Activated CD4-positive, alpha-beta T cell treated with anti-CD3 and anti-CD28 coated beads, Interleukin-2, Interleukin-4, amounts not matched to agents 100 ng/mL and 50 ng/mL, durations not matched to agents 16 hours and 8 hours (primary cell): ENCODE measurements around the gene C1orf50.
"Not testable (repeated sequence)": the region's sequence is repeated elsewhere in the genome, so short reads cannot be mapped to it uniquely, and the experiment has no call there.

Experiments
- DNase-seq: peaks from one replicate; pipeline ENCODE4 v3.0.0-alpha.2; 2020; ENCODE audit warnings: low spot score

The C1orf50 gene

GRCh38 chr1:42739753-42740700 lies 27.0 kb upstream of the C1orf50 start, which contains the start of gene CLDN19:
Gene CLDN19 (minus strand): TSS chr1:42740236. CDS start chr1:42740063, 173 bp downstream.
- no peak for DNase-seq

DNA sequence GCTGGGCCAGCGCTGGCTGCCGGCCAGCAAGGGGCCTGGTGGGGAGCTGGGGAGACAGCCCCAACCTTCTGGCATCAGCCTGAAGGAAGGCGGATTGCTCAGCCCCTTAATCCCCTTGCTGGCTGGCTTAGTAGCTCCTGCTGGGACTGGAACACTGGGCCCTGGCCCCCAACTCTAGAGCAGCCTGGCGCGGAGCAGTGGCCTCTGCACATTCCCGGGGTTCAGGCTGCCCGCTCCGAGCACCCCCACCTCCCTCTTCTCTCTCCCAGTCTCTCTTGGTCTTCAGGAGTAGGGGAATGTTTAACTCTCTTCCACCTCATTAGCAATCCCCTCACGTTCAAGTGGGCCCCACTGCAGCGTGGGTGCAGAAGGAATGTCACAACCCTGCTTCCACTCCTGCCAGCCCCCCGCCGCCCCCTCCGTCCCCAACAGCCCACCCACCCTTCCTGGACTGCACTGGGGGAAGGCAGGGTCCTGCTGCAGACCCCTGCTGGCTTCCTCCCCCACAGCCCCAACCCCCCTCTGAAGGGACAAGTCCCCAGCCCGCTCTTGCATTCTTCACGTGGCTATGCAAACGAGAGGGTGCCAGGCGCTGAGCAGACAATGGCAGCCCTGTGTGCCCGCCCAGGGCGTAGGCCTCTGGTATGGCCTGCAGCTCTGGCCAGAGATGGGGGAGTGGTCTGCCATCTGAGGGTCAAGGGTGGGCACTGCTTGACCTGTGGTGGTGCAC lies 26.0 kb upstream of the C1orf50 start:
- no peak for DNase-seq

- DNase-seq = no peak
Measured at GRCh38 chr1:42741706-42742105, 25.3 kb upstream of the C1orf50 start.

- DNase-seq = no peak
Measured at GRCh38 chr1:42742141-42742540, 24.9 kb upstream of the C1orf50 start.

DNA sequence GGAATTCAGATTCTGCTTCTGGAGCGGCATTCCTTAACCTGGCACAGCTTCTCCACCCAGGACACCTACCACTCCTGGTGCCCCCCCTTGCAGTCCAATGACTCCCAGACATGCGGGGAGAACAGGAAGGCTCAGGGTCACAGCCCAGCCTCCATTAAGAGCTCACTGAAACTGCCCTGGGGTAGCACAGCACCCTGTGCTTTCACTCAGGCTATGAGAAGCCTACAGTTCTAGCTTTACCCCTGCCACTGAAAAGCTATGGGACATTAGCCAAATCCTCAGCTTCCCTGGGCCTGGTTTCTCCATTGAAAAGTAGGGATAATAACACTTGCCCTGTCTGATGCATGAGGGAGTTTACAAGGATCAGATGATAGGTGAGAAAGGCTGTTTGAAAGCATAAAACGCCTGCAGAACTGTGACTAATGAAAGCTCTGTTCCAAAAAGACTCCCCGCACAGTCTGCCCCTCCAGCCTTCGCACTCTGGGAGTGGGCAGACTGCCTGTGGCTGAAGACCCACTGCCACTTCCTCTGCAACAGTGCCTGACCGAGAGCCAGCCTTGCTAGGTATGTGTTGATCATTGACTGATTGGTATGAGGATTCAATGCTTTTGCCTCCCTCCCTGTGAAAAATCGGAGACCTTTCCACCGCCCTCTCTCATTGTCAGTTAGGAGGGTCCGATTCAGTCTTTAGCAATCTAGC lies 24.3 kb upstream of the C1orf50 start:
- no peak for DNase-seq

DNA sequence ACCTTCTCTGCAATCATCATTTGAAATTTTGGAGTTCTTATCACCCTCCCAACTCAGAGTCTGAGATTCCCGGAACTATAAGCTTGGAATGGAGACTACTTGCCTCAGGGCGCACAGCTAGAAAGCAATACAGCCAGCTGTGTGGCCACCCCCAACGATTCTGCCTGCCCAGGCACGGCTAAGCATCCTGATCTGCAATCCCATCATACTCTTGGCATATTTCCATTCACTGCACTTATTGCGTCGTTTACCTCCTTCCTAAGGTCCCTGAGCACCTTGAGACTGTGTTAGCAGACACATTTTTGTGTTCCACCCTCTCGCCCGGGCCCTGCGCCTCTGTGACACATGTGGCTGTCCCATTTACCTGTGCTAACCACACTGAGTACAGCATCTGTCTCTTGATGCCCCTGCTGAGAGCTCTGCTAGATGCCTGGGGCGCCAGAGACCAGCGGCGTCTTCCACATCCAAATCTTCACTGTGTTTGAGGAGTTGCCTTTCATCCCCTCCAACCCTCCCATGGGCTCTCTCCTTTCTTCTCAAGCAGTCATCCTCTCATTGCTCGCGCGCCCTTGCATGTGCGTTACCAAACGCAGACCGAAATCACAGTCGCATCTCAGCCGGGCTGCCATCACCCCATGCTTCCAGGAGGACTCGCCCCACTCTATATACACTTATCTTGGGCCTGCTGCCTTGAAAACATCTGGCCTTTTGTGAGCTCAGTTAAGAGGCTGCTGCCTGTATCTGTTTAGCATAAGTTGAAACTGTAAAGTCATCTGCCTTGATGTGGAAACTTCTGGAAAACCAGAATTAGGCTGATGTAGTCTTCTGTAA lies 23.5 kb upstream of the C1orf50 start:
- DNase-seq = no peak

GRCh38 chr1:42744148-42744413 lies 23.0 kb upstream of the C1orf50 start:
- no peak for DNase-seq

DNA sequence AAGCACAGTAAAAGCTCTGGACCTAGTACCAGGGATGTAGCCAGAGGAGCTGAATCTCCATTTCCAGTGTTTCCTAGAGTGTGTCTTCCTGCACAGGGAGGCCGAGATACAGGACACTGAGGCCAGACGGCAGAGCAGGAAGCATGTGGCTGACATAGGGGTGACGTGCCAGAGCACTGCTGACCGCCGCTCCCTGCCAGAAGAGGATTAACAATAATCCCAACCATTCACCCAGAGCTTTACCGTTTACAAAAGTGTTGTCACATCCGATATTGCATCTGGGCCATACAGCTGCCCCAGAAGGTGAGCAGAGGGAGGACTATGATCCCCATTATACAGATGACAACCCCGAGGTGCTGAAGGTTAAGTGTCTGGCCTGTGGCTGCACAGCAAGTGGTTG lies 21.2 kb upstream of the C1orf50 start:
- DNase-seq = no peak

- DNase-seq = no peak
Measured at GRCh38 chr1:42746436-42747105, 20.5 kb upstream of the C1orf50 start.

DNA sequence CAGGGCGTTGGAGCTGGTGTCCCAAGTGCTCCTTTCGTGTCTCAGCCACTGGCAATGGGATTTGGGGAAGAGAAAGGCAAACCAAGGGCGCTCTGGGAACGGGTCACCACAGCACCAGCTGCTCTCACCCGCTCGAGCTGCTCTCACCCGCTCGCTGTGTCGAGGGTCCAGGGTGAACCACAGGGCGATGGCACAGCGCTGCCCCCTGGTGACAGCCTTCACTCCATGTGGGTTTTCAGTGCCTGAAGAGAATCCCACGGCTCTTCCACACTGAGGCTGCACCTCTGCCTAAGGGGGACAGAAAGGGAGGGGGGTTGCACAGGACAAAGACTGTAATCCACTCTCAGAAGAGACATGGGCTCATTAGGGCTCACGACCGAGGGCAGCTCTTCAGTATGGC lies 19.9 kb upstream of the C1orf50 start:
- no peak for DNase-seq

DNA sequence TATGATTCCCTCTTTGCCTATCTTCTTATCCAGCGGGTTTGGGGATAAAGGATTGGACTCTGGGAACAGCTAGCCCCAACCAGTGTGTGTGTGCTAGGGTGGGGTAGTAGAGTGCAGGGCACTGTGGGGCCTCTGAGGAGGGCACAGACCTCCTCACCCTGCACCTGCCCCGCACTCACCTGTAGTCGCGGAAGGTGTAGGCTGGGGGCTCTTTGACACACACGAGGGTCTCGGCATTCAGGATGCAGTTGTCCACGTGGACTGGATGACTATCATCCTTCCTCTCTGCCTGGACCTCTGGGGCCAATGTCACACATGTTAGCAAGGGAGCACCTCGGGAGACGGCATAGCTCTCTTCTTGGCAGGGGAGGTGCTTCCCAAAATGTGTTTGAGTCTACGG lies 19.0 kb upstream of the C1orf50 start:
- DNase-seq = no peak

- DNase-seq = no peak
Measured at GRCh38 chr1:42748461-42749410, 18.3 kb upstream of the C1orf50 start.

DNA sequence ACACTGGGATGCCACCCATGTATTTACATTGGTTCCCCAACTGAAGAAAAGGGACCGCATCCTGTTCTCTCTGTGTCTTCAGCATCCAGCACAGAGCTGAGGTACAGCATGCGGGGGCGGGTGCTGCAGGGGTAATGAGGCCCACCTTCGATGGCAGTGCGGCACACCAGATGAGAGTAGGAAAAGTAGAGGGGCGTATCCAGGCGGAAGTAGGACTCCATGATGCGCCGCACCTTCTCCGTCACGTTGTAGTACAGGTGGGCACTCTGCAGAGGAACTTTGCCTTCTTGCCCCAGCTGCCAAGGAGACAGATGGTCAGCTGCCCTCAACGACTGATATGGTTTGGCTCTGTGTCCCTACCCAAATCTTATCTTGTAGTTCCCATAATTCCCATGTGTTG lies 17.0 kb upstream of the C1orf50 start:
- DNase-seq = no peak

- not testable (repeated sequence) for DNase-seq
Measured at GRCh38 chr1:42751511-42752070, 15.5 kb upstream of the C1orf50 start.

DNA sequence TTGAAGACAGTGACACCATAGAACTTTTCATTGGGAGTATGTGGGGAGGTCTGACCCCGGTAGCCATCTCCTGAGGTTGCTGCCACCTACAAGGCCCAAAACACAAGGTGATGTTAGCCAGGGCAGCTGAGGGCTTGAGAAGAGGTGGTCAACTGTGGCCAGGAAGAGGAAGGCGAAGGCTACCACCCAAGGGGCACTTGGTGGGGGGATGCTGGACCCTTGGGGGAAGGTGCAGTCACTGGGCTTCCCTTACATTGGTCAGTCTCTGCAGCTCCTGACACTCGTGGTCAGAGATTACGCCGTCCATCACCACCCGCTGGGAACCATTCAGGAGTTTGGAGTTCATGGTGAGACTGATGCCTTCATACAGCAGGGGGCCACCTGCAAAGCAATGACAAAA lies 14.8 kb upstream of the C1orf50 start:
- DNase-seq = no peak

DNA sequence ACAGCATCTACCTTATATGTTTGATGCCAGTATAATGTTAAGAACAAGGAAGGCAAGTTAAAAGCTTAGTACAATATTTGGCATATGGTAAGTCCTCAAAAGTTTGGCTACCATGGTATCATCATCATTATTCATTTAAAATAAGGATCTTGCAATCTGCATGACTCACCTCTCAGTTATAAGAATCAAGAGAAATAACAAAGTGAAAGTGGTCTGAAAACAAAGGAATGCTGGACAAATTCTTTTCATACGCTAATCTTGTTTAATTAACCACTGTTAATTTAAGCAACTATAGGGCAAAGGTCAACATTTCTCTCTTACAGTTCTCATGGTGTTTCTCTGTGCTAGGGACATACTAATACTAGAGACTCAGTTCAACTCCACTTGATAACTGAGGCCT lies 14.0 kb upstream of the C1orf50 start:
- DNase-seq = no peak

DNA sequence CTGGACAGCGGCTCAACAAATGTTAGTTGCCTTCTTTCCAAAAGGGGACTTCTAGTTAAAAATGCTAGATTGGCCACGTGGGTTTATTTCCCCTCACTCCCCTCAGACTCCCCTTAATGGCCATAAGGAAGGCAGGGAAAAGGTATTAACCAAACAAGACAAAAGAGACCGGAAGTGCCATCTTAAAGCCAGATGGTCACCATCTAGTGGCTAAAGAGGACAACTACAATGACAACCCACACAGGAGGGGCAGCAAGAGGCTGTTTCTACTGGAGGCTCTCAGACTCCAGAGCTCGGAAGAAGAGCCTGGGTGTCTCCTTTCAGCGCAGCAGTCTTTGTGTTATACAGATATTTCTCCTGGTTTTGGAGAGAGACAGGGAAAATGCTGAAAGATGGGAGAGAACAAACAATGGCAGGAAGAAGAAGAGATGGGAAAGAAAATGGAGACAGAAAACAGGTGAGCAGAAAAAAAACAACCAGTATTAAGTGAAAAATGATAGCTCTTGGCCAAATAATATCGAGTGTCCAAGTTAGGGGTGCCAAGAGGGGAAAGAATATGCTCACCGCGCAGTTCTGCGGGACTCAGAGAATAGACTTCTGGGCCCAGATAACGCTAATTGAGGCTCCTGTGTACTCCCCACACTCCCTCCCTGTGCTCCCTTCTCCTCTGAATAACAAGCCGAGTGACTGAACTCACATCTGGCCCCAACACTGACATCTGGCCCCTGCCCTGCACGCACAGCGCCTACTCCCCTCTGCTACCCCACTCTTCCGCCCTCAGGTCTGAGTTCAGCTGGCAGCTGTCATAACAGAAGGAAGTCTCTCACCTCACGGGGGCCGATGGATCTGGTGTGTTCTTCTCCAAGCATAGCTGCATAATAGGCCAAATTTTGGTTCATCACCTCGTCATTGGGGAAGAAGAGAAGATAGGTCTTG lies 9.8 kb upstream of the C1orf50 start:
- DNase-seq = peak; percentile 36

GRCh38 chr1:42757892-42758275 lies 9.2 kb upstream of the C1orf50 start:
- DNase-seq = no peak

DNA sequence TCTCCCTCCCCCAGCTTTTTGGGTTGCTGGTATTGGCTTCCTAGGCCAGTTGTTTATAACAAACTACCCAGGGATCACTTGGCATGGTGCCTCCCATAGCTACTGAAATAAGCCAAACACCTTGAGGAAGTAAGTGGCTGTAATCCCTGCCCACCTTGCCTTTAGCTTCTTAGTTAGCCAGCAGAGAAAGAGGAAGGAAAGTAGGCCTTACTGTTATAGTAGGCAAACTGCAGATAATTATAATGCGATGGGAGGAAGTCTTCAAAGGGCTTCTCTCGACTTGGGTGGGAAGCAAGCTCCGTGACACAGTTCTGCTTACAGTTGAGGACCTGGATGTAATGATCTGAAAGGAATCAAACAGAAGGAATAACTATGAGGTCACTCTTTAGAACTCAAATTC lies 8.4 kb upstream of the C1orf50 start:
- DNase-seq = no peak
